AG04449 (cell line): ENCODE results near the gene MROH9.

Experiments used
- CTCF ChIA-PET: fragments of 350-600 bp; formaldehyde crosslinking; extraction: SDS; loops from one replicate; lab custom pipeline; 2021; ENCODE audit warnings: antibody characterized with exemption; lab: Yijun Ruan, JAX
- POLR2A ChIA-PET: fragments of 400-600, 350-600 bp; formaldehyde crosslinking; extraction: SDS; loops from one replicate; lab custom pipeline; 2020; ENCODE audit warnings: antibody characterized with exemption, inconsistent platforms; lab: Yijun Ruan, JAX
- DNase-seq: peaks from one replicate; pipeline ENCODE4 v3.0.0-alpha.2; 2010; ENCODE audit warnings: low read depth, low spot score
- H3K4me3 ChIP-seq: 2 replicates; pipeline ENCODE4 v1.5.1; 2011; ENCODE audit warnings: low read depth, mild to moderate bottlenecking, control low read depth, low read length
- TF ChIP-seq, protein P1 (sequence below): IDR thresholded peaks from one replicate; pipeline ENCODE4 v1.5.1; 2011; ENCODE audit warnings: mild to moderate bottlenecking, moderate library complexity, low read length, control low read depth, inconsistent platforms; ENCODE audit not compliant: insufficient read depth; ENCODE audit errors: missing control alignments

MROH9 gene

DNA sequence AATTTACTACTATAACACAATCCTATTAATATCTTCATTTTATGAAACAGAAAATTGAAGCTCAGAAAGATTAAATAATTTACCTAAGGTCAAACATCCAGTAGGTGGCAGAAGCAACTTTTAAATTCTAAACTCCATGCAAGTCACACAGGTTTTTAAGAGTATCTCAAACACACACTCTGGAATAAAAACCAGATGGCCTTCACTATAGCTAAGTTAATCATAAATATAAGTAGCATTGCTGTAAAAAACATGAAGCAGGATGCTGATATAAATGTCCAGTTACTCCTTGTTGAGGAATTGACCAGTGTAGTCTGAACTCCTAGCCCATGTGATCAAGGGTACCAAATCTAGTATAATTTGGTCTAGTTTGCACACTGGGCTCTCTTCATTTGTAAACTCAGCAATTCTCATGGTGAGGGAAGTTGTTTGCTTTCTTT lies 146.0 kb downstream of the MROH9 start:
- CTCF ChIA-PET, result interaction anchor here (1.0 to 2.6 kb wide), 13 partner anchors 9 to 233 kb away, joined by 3 to 52 read pairs (median 5); partner anchors contain the start of genes FMO2, FMO3 and FMO4
- peak; percentile 4 for DNase-seq
- TF ChIP-seq, protein P1, sequence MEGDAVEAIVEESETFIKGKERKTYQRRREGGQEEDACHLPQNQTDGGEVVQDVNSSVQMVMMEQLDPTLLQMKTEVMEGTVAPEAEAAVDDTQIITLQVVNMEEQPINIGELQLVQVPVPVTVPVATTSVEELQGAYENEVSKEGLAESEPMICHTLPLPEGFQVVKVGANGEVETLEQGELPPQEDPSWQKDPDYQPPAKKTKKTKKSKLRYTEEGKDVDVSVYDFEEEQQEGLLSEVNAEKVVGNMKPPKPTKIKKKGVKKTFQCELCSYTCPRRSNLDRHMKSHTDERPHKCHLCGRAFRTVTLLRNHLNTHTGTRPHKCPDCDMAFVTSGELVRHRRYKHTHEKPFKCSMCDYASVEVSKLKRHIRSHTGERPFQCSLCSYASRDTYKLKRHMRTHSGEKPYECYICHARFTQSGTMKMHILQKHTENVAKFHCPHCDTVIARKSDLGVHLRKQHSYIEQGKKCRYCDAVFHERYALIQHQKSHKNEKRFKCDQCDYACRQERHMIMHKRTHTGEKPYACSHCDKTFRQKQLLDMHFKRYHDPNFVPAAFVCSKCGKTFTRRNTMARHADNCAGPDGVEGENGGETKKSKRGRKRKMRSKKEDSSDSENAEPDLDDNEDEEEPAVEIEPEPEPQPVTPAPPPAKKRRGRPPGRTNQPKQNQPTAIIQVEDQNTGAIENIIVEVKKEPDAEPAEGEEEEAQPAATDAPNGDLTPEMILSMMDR, result no peak
- no peak overlapping the region for H3K4me3 ChIP-seq
- POLR2A ChIA-PET, result no interaction called here

DNA sequence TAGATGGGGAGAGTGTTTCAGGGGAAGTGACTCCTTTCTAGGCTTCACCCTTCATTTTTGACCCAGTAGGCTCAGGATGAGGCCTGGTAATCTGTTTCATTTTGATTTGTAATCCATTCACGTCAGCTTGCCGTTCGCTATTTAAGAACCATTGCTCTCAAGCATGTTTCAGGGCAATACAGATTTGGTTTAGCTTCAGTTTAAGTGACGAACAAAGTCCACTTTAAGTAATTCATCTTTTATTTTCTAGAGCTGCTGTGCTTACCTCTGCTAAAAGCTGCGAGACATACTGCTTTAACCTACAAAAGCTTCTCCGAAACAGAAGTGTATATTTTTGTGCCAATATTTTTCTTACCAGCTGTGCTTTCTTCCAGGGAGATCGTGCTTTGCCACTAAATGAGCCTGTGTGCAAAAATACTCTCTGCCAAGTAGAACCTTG lies 146.4 kb downstream of the MROH9 start:
- TF ChIP-seq, protein P1, result no peak
- no peak for DNase-seq
- CTCF ChIA-PET, result interaction anchor here (1.0 to 2.6 kb wide), 12 partner anchors 9 to 232 kb away, joined by 3 to 52 read pairs (median 5); partner anchors contain the start of genes FMO2, FMO3 and FMO4
- POLR2A ChIA-PET, result no interaction called here
- no peak overlapping the region for H3K4me3 ChIP-seq

DNA sequence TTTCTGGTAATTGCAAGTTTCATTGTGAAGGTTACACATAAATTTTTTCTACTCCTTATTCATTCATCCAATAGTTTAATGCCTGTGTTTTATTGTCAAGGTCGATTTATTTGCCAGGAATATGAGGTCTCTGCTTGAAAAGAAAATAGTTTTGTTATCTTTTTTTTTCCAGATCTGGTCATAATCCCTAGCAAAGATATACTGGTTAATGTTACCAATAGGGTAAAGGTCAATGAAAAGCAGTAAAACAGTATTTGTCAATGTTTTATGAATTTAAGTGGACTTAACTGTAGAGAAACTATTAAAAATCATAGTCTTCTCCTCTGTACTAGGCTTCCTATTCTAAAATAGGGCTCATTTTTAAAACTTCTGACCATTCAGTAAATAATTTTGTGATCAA lies 147.3 kb downstream of the MROH9 start:
- H3K4me3 ChIP-seq, result no peak overlapping the region
- TF ChIP-seq, protein P1, result no peak
- DNase-seq, result no peak
- CTCF ChIA-PET, result no interaction called here
- POLR2A ChIA-PET, result no interaction called here

DNA sequence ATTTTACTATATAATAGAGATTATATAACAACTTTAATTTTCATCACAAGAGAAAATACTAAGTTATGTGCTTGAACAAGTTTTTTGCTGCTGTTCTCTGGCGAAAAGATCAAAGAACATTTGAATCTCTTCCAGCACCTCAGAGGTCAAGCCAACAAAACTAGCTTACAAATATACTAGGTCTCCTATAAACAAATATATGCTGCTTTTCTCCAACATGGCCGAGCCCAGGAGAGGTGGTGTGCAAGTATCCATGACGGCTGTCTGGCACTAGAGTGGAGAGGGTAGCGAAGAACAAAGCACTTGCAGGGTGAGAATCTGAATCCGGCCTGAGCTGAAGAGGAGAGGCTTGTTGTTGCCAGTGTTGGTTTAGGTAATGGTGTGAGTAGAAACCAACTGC lies 147.9 kb downstream of the MROH9 start:
- H3K4me3 ChIP-seq, result no peak overlapping the region
- POLR2A ChIA-PET, result no interaction called here
- TF ChIP-seq, protein P1, result no peak
- CTCF ChIA-PET, result no interaction called here
- no peak for DNase-seq

DNA sequence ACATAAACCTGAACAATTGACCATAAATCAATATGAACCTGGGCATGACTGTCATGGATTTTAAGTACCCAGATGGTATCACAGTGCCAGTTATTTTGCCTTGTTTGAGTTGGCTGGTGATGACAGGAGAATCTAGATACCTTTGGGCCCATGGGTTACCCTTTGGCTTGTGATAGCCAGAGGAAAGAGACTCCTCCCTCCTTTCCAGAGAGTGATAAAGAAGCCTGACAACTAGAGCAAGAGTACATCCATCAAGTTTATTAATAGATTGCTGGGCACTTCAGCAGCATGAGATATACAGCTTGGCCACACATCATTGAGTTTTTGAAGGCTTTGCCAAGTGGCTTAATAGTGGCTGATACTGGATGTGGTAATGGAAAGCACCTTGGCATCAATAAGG lies 148.8 kb downstream of the MROH9 start:
- ChIA-PET CTCF (no interaction called here), POLR2A (no interaction called here)
- DNase-seq, result no peak
- TF ChIP-seq, protein P1, result no peak
- H3K4me3 ChIP-seq, result no peak overlapping the region

DNA sequence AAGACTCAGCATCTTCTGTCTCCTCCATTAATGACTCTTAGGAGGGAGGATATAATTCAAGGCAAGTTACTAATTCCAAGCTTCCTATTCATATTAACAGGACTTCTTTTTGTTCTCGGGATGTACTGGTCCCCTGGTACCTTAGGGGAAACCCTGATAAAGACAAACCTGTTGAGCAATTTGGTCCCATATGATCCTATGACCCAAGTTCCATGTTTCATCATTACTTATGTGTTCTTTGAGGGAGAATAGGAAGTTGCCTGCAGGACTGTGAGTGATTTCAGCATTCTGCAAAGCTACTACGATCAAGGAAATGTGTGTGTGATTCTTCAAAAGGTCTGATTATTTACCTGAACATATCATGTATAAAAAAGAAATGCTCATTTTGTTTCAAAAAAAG lies 149.5 kb downstream of the MROH9 start:
- POLR2A ChIA-PET, result no interaction called here
- DNase-seq, result no peak
- TF ChIP-seq, protein P1, result no peak
- CTCF ChIA-PET, result interaction anchor here (1.5 kb wide), 1 partner anchor 229 kb away, joined by 5 read pairs; no protein-coding TSS in a partner anchor
- no peak overlapping the region for H3K4me3 ChIP-seq
